HEK293T (cell line): ENCODE results near the gene C6orf89.

Source experiments
- CTCF ChIA-PET: fragments of 350-600 bp; formaldehyde crosslinking; extraction: SDS; loops from one replicate; lab custom pipeline; 2021; ENCODE audit warnings: antibody characterized with exemption, inconsistent platforms; lab: Yijun Ruan, JAX
- POLR2A ChIA-PET: fragments of 350-600 bp; formaldehyde crosslinking; extraction: SDS; loops from one replicate; lab custom pipeline; 2020; ENCODE audit warnings: antibody characterized with exemption, inconsistent platforms; lab: Yijun Ruan, JAX
- DNase-seq: peaks from one replicate; pipeline ENCODE4 v3.0.0; 2012; ENCODE audit warnings: mixed read lengths; ENCODE audit errors: extremely low spot score
- ARNT ChIP-seq: fragments of 450-650 bp; IDR thresholded peaks from 2 replicates; pipeline ENCODE4 v1.6.1; 2017; ENCODE audit warnings: mild to moderate bottlenecking
- BHLHE40 ChIP-seq: fragments of 450-650 bp; IDR thresholded peaks from 2 replicates; pipeline ENCODE4 v1.6.1; 2016; ENCODE audit warnings: mild to moderate bottlenecking, moderate library complexity, borderline replicate concordance
- CTBP1 ChIP-seq: fragments of 450-650 bp; IDR thresholded peaks from 2 replicates; pipeline ENCODE4 v1.6.1; 2016; ENCODE audit warnings: borderline replicate concordance
- ELF4 ChIP-seq: fragments of 450-650 bp; IDR thresholded peaks from 2 replicates; pipeline ENCODE4 v1.6.1; 2017; ENCODE audit warnings: antibody characterized with exemption
- FOXA1 ChIP-seq: fragments of 450-650 bp; IDR thresholded peaks from 2 replicates; pipeline ENCODE4 v1.6.1; 2016; ENCODE audit warnings: mild to moderate bottlenecking
- FOXK2 ChIP-seq: fragments of 450-650 bp; IDR thresholded peaks from 2 replicates; pipeline ENCODE4 v1.6.1; 2016; ENCODE audit warnings: mild to moderate bottlenecking
- FOXM1 ChIP-seq: fragments of 450-650 bp; IDR thresholded peaks from 2 replicates; pipeline ENCODE4 v1.6.1; 2017; ENCODE audit warnings: mild to moderate bottlenecking, borderline replicate concordance
- HDGF ChIP-seq: fragments of 450-650 bp; IDR thresholded peaks from 2 replicates; pipeline ENCODE4 v1.6.1; 2017; ENCODE audit warnings: antibody characterized with exemption, borderline replicate concordance
- L3MBTL2 ChIP-seq: fragments of 450-650 bp; conservative IDR thresholded peaks from 2 replicates; pipeline ENCODE4 v1.6.1; 2016; ENCODE audit warnings: mild to moderate bottlenecking
- LEF1 ChIP-seq: fragments of 450-650 bp; IDR thresholded peaks from 2 replicates; pipeline ENCODE4 v1.6.1; 2017; ENCODE audit warnings: mild to moderate bottlenecking, borderline replicate concordance
- NFRKB ChIP-seq: fragments of 450-650 bp; IDR thresholded peaks from 2 replicates; pipeline ENCODE4 v1.6.1; 2016; ENCODE audit warnings: mild to moderate bottlenecking, moderate library complexity
- SP1 ChIP-seq: fragments of 450-650 bp; IDR thresholded peaks from 2 replicates; pipeline ENCODE4 v1.6.1; 2017
- SUZ12 ChIP-seq: fragments of 450-650 bp; IDR thresholded peaks from 2 replicates; pipeline ENCODE4 v1.6.1; 2016; ENCODE audit warnings: mild to moderate bottlenecking
- TARDBP ChIP-seq: fragments of 450-650 bp; IDR thresholded peaks from 2 replicates; pipeline ENCODE4 v1.6.1; 2016
- ZNF384 ChIP-seq: fragments of 450-650 bp; IDR thresholded peaks from 2 replicates; pipeline ENCODE4 v1.6.1; 2016
- TF ChIP-seq, protein P1 (sequence below): fragments of 450-650 bp; IDR thresholded peaks from 2 replicates; pipeline ENCODE4 v1.6.1; 2016

Gene C6orf89

DNA sequence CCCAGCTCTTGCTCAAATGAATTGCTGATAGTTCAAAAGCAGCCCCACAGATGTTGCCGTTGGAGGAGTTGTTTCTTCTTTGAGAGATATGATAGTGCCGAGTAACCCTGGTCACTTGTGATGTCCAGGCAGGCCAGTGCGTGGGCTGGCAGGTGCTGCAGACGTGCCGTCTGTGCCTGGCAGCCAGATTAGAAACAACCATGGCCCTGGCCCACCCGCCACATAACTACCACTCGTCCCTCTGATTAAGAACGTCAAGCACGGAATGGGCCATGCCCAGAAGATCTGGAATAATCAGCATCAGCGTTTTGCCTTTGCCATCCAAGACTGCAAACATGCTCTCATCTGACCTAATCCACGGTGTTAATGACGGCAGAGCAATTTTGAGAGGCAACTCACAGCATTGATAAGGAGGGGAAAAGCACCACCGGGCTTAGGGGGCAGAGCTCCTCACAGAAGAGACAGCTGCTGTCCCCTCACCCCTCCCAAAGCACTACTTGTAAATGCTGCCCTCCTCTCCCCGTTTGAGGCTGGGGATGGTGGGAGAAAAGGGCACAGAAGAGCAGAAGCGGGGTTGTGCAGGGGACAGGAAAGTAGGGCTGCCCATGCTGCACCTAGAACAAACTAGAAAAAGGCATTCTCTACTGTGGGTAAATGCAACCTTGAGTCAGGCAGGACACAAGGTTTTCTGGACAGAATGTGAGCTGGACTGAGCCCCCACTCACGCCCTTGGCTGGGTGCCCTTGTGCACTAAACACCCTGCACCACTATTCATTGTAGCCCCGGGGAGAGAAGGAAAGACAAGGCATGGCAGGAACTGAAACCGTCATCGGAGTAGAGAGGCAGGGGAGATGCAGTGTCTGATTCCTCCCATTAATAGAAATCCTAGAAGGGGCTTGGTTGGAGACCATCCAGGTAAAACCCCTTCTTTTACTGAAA is 41.3 kb upstream of the C6orf89 start:
- CTCF ChIA-PET, result no interaction called here
- DNase-seq, result no peak
- TF ChIP-seq SUZ12, result no peak
- TF ChIP-seq SP1, result no peak
- no peak for TF ChIP-seq ELF4
- no peak for TF ChIP-seq L3MBTL2
- no peak for TF ChIP-seq HDGF
- TF ChIP-seq FOXM1, result no peak
- no peak for TF ChIP-seq ARNT
- TF ChIP-seq BHLHE40, result no peak
- no peak for TF ChIP-seq ZNF384
- no peak for TF ChIP-seq CTBP1
- no peak for TF ChIP-seq LEF1
- TF ChIP-seq FOXA1, result no peak
- TF ChIP-seq TARDBP, result no peak
- TF ChIP-seq, protein P1, sequence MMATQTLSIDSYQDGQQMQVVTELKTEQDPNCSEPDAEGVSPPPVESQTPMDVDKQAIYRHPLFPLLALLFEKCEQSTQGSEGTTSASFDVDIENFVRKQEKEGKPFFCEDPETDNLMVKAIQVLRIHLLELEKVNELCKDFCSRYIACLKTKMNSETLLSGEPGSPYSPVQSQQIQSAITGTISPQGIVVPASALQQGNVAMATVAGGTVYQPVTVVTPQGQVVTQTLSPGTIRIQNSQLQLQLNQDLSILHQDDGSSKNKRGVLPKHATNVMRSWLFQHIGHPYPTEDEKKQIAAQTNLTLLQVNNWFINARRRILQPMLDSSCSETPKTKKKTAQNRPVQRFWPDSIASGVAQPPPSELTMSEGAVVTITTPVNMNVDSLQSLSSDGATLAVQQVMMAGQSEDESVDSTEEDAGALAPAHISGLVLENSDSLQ, result no peak
- TF ChIP-seq FOXK2, result no peak
- no peak for TF ChIP-seq NFRKB
- POLR2A ChIA-PET, result interaction anchor here (1.7 kb wide), 1 partner anchor 31 kb away, joined by 7 read pairs; the partner anchor contains the start of gene PPIL1

DNA sequence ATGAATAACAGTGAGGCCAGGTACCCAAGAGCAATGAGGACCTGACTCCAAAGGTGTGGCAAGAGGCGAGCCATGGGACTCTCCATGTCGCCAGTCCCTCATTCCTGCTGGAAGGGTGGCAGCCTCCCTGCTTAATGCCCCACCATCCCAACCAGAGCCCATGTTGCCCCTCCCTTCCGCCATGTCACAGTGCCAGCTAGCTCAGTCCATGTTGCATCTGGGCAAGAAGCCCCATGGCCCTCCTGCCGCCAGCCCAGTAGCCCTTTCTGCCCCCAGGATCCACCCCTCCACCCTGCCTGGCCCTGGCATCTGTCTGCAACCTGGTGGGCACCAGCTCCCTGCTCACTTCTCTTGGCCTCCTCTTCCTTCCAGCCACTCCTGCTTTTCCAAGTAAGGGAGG is 40.5 kb upstream of the C6orf89 start:
- POLR2A ChIA-PET, result interaction anchor here (1.7 kb wide), 1 partner anchor 30 kb away, joined by 7 read pairs; the partner anchor contains the start of gene PPIL1
- CTCF ChIA-PET, result no interaction called here

DNA sequence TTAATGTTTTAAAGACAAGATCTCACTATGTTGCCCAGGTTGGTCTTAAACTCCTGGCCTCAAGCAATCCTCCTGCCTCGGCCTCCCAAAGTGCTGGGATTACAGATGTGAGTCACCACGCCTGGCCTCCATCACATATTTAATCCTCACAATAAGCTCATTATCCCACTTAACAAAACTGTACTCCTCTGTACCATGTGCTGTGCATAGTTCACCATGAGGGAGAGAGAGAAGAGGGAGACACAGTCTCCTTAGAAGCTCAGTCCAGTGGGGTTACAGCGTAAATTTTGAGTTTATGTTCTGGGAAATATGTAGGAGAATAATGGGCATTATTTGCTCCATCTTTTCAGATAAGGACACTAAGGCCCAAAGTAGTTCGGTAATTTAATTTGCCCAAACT is 38.6 kb upstream of the C6orf89 start:
- CTCF ChIA-PET, result interaction anchor here (0.7 to 1.7 kb wide), 2 partner anchors 81 to 171 kb away, joined by 4 to 5 read pairs; no protein-coding TSS in a partner anchor
- TF ChIP-seq SUZ12, result no peak
- TF ChIP-seq ELF4, result no peak
- no peak for TF ChIP-seq BHLHE40
- no peak for TF ChIP-seq FOXM1
- TF ChIP-seq HDGF, result no peak
- TF ChIP-seq FOXA1, result no peak
- TF ChIP-seq FOXK2, result no peak
- no peak for TF ChIP-seq TARDBP
- no peak for TF ChIP-seq ZNF384
- no peak for TF ChIP-seq L3MBTL2
- no peak for TF ChIP-seq CTBP1
- no peak for TF ChIP-seq ARNT
- TF ChIP-seq, protein P1, result no peak
- POLR2A ChIA-PET, result interaction anchor here (1.5 kb wide), 1 partner anchor 27 kb away, joined by 4 read pairs; the partner anchor contains the start of gene PPIL1
- DNase-seq, result no peak

More for the DNA sequence above, 40.5 kb upstream of the C6orf89 start:
- TF ChIP-seq ZNF384 (no peak), SP1 (no peak), ELF4 (no peak), CTBP1 (no peak), TARDBP (no peak), HDGF (no peak), NFRKB (no peak), FOXK2 (no peak), SUZ12 (no peak), FOXA1 (no peak), FOXM1 (no peak), LEF1 (no peak), ARNT (no peak), BHLHE40 (no peak), L3MBTL2 (no peak)
- TF ChIP-seq, protein P1, result no peak
- no peak for DNase-seq

DNA sequence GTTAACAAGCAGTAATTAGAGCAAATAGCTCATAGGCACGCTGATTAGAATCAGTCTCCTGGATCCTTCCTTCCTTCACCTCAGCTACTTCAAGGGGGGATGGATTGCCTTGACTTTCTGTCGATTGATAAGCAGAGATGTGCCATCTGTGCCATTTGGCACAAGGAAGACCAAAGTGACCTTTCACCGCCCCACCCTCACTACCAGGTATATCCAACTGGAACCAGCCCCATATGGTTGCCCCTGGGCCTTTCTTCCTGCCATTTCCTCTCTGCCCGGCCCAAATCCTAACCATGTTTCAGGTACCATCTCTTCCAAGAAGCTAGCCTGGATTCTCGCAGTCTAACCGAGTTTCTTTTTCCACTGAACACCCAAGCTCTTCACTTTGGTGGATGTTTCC is 37.8 kb upstream of the C6orf89 start:
- CTCF ChIA-PET, result interaction anchor here (0.7 to 1.7 kb wide), 2 partner anchors 81 to 170 kb away, joined by 4 to 5 read pairs; no protein-coding TSS in a partner anchor
- POLR2A ChIA-PET, result interaction anchor here (1.5 to 1.7 kb wide), 2 partner anchors 26 to 28 kb away, joined by 4 read pairs; partner anchors contain the start of gene PPIL1
- TF ChIP-seq FOXM1 (no peak), L3MBTL2 (no peak), TARDBP (no peak), HDGF (no peak), ZNF384 (no peak), NFRKB (no peak), ARNT (no peak), SP1 (no peak)
- DNase-seq, result no peak

DNA sequence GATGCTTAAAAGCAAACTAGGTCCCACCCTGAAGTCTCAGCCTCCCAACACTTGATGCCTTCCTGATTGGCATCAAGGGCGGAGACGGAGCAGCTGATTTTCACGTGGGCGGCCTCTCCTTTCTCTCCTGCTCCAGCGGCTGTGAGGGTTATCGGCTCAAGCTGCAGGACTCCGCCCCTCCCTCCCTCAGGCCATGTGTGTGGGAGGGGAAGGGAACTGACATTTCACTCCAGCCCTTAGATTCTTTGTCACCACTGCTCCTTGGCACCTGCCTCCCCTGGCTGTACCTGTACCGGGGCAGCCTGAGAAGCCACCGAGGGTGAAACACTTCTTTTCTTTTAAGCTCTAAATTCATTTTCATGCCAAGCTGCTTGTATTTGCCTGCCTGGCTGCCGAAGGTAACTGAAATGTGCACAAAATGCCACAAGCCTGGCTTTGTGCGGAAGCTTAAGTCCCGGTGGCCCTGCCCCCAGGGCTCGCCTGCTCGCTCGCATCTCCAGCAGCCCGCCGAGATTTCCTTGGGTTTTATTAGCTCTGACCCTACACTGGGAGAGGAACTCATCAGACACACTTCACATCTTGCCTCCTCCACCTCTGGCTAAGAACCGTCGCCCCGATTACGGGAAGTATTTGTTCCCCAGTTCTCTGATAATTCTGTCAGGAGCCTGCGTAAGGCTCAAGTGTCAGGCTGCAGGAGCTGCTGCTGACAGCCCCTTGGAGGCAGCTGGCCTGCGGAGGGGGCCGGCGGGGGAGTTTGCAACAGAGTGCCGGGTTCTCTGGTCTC is 36.9 kb upstream of the C6orf89 start:
- DNase-seq, result no peak
- TF ChIP-seq ZNF384 (no peak), FOXM1 (no peak), CTBP1 (no peak), L3MBTL2 (no peak), SP1 (no peak)
- ChIA-PET POLR2A (interaction anchor here (1.1 to 1.7 kb wide), 3 partner anchors 25 to 27 kb away, joined by 3 to 6 read pairs (median 4); partner anchors contain the start of gene PPIL1), CTCF (interaction anchor here (0.8 to 5.8 kb wide), 5 partner anchors 12 to 169 kb away, joined by 3 to 41 read pairs (median 3); partner anchors contain the start of gene C6orf89)
